HepG2 (cell line): ENCODE data around the gene MYO3B. TPM values are rescaled to one million over a fixed set of nuclear protein-coding genes. Genes with fewer than 3 reads are reported as not detected.
"Not testable (repeated sequence)": the region's sequence is repeated elsewhere in the genome, so short reads cannot be mapped to it uniquely, and the experiment has no call there.

Experiments used
- ATAC-seq: fragments of 200-7000 bp; cut with Tn5 transposase; 3 replicates; pipeline ENCODE4 v1.9.1; 2020; ENCODE audit warnings: mild to moderate bottlenecking, moderate library complexity
- BruUV-seq: library from RNA; stranded (reverse); fragments of 400-500 nt; replicated peaks from 2 replicates; lab custom pipeline; 2021; lab: Mats Ljungman, UMichigan
- CTCF ChIA-PET: fragments of 300-600 bp; formaldehyde crosslinking; extraction: SDS; loops from one replicate; lab custom pipeline; 2021; ENCODE audit warnings: low total read pairs, inconsistent platforms, low intra/inter-chr PET ratio; lab: Yijun Ruan, JAX
- POLR2A ChIA-PET: fragments of 350-600 bp; sonication (Branson Sonifier 250); formaldehyde crosslinking; loops from one replicate; lab custom pipeline; 2020; ENCODE audit warnings: antibody characterized with exemption, inconsistent platforms; lab: Yijun Ruan, JAX
- DNase-seq: peaks from one replicate; pipeline ENCODE4 v3.0.0-alpha.2; 2015; ENCODE audit warnings: low spot score
- FAIRE-seq: peaks from 3 replicates; lab custom pipeline; 2011; peaks lifted over from hg19 to GRCh38; lab: Jason Lieb, UNC
- H2AFZ ChIP-seq: one replicate; pipeline ENCODE4 v1.6.1; 2011; ENCODE audit warnings: low read length, inconsistent platforms
- H3K27ac ChIP-seq: fragments of 300-600 bp; 3 replicates; pipeline ENCODE4 v1.8.0; 2011; ENCODE audit warnings: mixed run types, mild to moderate bottlenecking, mixed read lengths, low read length, inconsistent platforms; ENCODE audit not compliant: insufficient read depth; ENCODE audit errors: extremely low read length
- H3K27me3 ChIP-seq, 2 experiments: fragments of 200-600 bp in 1 of 2; 2 replicates in 1 of 2; 3 replicates in 1 of 2; pipeline versions ENCODE4 v1.6.0 to v1.8.0; 2011; ENCODE audit warnings: low read length in 2 of 2, mild to moderate bottlenecking in 2 of 2, moderate library complexity in 2 of 2, inconsistent platforms in 1 of 2; ENCODE audit not compliant: insufficient read depth in 2 of 2, control insufficient read depth in 1 of 2
- H3K36me3 ChIP-seq, 2 experiments: fragments of 200-600 bp in 1 of 2; replicated peaks in 1 of 2; 2 replicates in 1 of 2; 3 replicates in 1 of 2; pipeline versions ENCODE4 v1.5.1 to v1.8.0; 2011; ENCODE audit warnings: low read length in 2 of 2, inconsistent platforms in 1 of 2; ENCODE audit not compliant: insufficient read depth in 2 of 2, control insufficient read depth in 1 of 2
- H3K4me1 ChIP-seq: 2 replicates; pipeline ENCODE4 v1.5.1; 2012; ENCODE audit warnings: low read length, inconsistent platforms; ENCODE audit not compliant: insufficient read depth
- H3K4me2 ChIP-seq: 2 replicates; pipeline ENCODE4 v1.6.0; 2011; ENCODE audit warnings: low read depth, low read length, inconsistent platforms
- H3K4me3 ChIP-seq, 3 experiments: fragments of 200-600 bp in 1 of 3; sonication (generic), shearing (Covaris generic) in 1 of 3; replicated peaks in 1 of 3; 2 replicates each; pipeline ENCODE4 v1.5.1; 2011 to 2016; ENCODE audit warnings: low read length in 3 of 3, inconsistent platforms in 2 of 3, low read depth in 2 of 3, mild to moderate bottlenecking in 2 of 3, control low read depth in 1 of 3, mixed read lengths in 1 of 3; ENCODE audit not compliant: insufficient read depth in 1 of 3
- H3K79me2 ChIP-seq: one replicate; pipeline ENCODE4 v1.6.1; 2011; ENCODE audit warnings: low read length, inconsistent platforms; ENCODE audit not compliant: insufficient read depth
- H3K9ac ChIP-seq: 2 replicates; pipeline ENCODE4 v1.6.0; 2011; ENCODE audit warnings: mild to moderate bottlenecking, low read depth, low read length, inconsistent platforms; ENCODE audit not compliant: insufficient read depth
- H3K9me3 ChIP-seq: 2 replicates; pipeline ENCODE4 v1.5.1; 2012; ENCODE audit warnings: mild to moderate bottlenecking, low read length
- H4K20me1 ChIP-seq: 2 replicates; pipeline ENCODE4 v1.6.0; 2011; ENCODE audit warnings: inconsistent platforms, mild to moderate bottlenecking, low read length, moderate library complexity; ENCODE audit not compliant: insufficient read depth
- NAIF1 ChIP-seq: sonication (generic); formaldehyde crosslinking; IDR thresholded peaks from 2 replicates; pipeline ENCODE4 v1.5.0; 2020; ENCODE audit warnings: mild to moderate bottlenecking, missing genetic modification reagents, borderline replicate concordance
- SKIL ChIP-seq: sonication (generic); formaldehyde crosslinking; IDR thresholded peaks from 2 replicates; pipeline ENCODE4 v1.8.0; 2022; ENCODE audit warnings: missing genetic modification reagents, mild to moderate bottlenecking, moderate library complexity, borderline replicate concordance
- SNAPC4 ChIP-seq: sonication (generic); formaldehyde crosslinking; IDR thresholded peaks from 2 replicates; pipeline ENCODE4 v1.4.0; 2020; ENCODE audit warnings: mild to moderate bottlenecking, missing genetic modification reagents
- SOX5 ChIP-seq: IDR thresholded peaks from 2 replicates; pipeline ENCODE4 v1.6.1; 2016; ENCODE audit warnings: borderline replicate concordance
- ZNF660 ChIP-seq: sonication (generic); formaldehyde crosslinking; IDR thresholded peaks from 2 replicates; pipeline ENCODE4 v1.5.1; 2020; ENCODE audit warnings: mild to moderate bottlenecking, low read depth, missing genetic modification reagents, borderline replicate concordance
- WGBS: methylation state at CpG from one replicate; pipeline ENCODE4 v1.1.6; 2017; ENCODE audit warnings: low lambda C conversion rate; 5-methylcytosine and 5-hydroxymethylcytosine counted together
- in situ Hi-C: cut with HindIII; loops from 2 replicates; pipeline ENCODE4 v1.10.0; 2017; ENCODE audit warnings: low pct_unique_long_range_greater_than_20kb; ENCODE audit not compliant: extremely low pct_ligation_motif_present
- intact Hi-C: fragments of 100-400 bp; cut with micrococcal nuclease; formaldehyde crosslinking; loops from one replicate; pipeline ENCODE4 v1.10.0; 2022; ENCODE audit not compliant: unreplicated experiment
- polyA plus RNA-seq, 8 experiments: library from polyadenylated mRNA; depleted of rRNA in 3 of 8; stranded (reverse) in 7 of 8; unstranded in 1 of 8; fragments of >200 nt; fragmentation: Illumina TruSeq in 4 of 8; extraction: Trizol in 4 of 8; gene quantifications; 2 replicates each; pipeline versions ENCODE4 v1.2.1 to v1.2.3, GENCODE V29; 2011 to 2016; ENCODE audit warnings: low read depth in 4 of 8, missing spikeins in 1 of 8, mixed read lengths in 1 of 8; ENCODE audit not compliant: insufficient read depth in 1 of 8
- total RNA-seq, 5 experiments: library from RNA; depleted of rRNA; stranded (reverse); fragments of >200 nt; fragmentation: Illumina TruSeq; extraction: Trizol; gene quantifications; 2 replicates each; pipeline ENCODE4 v1.2.3, GENCODE V29; 2016; ENCODE audit warnings: low read depth in 1 of 5

Gene MYO3B
- total and polyA plus RNA-seq, 2 of the 13 experiments (the other 11 are each of a cell fraction or from before 2014, with no cell fraction given), result 0.01 TPM; not detected in 1

DNA sequence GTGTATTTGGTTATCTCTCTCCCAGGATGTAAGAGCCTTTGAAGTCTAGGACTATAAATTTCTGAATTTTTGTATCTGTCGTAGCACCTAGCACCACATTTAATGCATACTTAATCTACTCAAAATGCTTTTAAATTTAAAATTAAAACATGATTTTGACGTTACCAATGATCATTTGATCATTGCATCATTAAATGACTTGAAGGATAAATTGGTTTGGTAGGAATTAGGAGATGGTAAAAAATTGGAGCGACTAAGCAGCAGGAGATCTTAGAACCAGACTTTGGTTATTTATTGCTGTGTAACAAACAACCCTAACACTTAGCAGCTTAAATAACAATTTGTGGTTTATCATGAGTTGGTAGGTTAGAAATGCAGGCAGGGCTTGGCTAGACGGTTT lies 84.9 kb downstream of the MYO3B start (continued):
- TF ChIP-seq SKIL (CRISPR knock-in tag), result no peak
- TF ChIP-seq SNAPC4, result no peak
- no peak for TF ChIP-seq NAIF1 (CRISPR knock-in tag)
- no peak for TF ChIP-seq ZNF660 (CRISPR knock-in tag)
- TF ChIP-seq SOX5, result no peak

- H4K20me1 ChIP-seq, DNase-seq, H3K36me3 ChIP-seq, H3K79me2 ChIP-seq, H3K27ac ChIP-seq, POLR2A ChIA-PET, intact Hi-C loops, in situ Hi-C loops, H3K4me3 ChIP-seq, ATAC-seq, H3K4me1 ChIP-seq, CTCF ChIA-PET, H3K9ac ChIP-seq, FAIRE-seq, H3K4me2 ChIP-seq, H3K27me3 ChIP-seq, H2AFZ ChIP-seq, BruUV-seq: not testable (repeated sequence)
- WGBS, result 26% methylated on average over 7 of the region's 7 CpGs
- peaks cover 18% of the 10 kb centered on the region; the same call in 1 of the 2 replicates for H3K9me3 ChIP-seq
Measured at GRCh38 chr2:170263728-170264521, 86.0 kb downstream of the MYO3B start.
